Trophoblast cell (in vitro differentiated cells and primary cell): ENCODE data around the gene NCS1.
A peak's percentile ranks its signal among the peaks of the same experiment; 100 is the strongest.

ENCODE experiments used
- DNase-seq, 2 donors: peaks; one replicate each; pipeline ENCODE4 v3.0.0-alpha.2; 2016
- H2AFZ ChIP-seq: 2 replicates; pipeline ENCODE4 v1.6.1; 2013; ENCODE audit warnings: low read length, moderate library complexity, mild to moderate bottlenecking; ENCODE audit not compliant: insufficient read depth, poor library complexity
- H2AK5ac ChIP-seq: 2 replicates; pipeline ENCODE4 v1.6.1; 2013; ENCODE audit warnings: mild to moderate bottlenecking, low read length
- H2BK120ac ChIP-seq: 2 replicates; pipeline ENCODE4 v1.6.1; 2013; ENCODE audit warnings: low read length, mild to moderate bottlenecking, moderate library complexity; ENCODE audit not compliant: insufficient read depth, poor library complexity
- H2BK12ac ChIP-seq: 2 replicates; pipeline ENCODE4 v1.6.1; 2013; ENCODE audit warnings: mild to moderate bottlenecking, low read length, moderate library complexity
- H2BK5ac ChIP-seq: 2 replicates; pipeline ENCODE4 v1.6.1; 2013; ENCODE audit warnings: low read length, low read depth, moderate library complexity, mild to moderate bottlenecking; ENCODE audit not compliant: poor library complexity
- H3K14ac ChIP-seq: 2 replicates; pipeline ENCODE4 v1.6.1; 2013; ENCODE audit warnings: mild to moderate bottlenecking, low read length
- H3K18ac ChIP-seq: 2 replicates; pipeline ENCODE4 v1.6.1; 2013; ENCODE audit warnings: mild to moderate bottlenecking, low read length
- H3K23ac ChIP-seq: 2 replicates; pipeline ENCODE4 v1.6.1; 2013; ENCODE audit warnings: low read length
- H3K27ac ChIP-seq: 2 replicates; pipeline ENCODE4 v1.5.1; 2013; ENCODE audit warnings: low read depth, mild to moderate bottlenecking, inconsistent platforms, low read length, moderate library complexity
- H3K27me3 ChIP-seq: 2 replicates; pipeline ENCODE4 v1.6.1; 2013; ENCODE audit warnings: inconsistent platforms, mild to moderate bottlenecking, low read length, moderate library complexity; ENCODE audit not compliant: insufficient read depth
- H3K36me3 ChIP-seq, 2 experiments: 1 replicate in 1 of 2; 2 replicates in 1 of 2; pipeline ENCODE4 v1.6.1; 2013; ENCODE audit warnings: low read length in 2 of 2, mild to moderate bottlenecking in 2 of 2, moderate library complexity in 1 of 2; ENCODE audit not compliant: insufficient read depth in 2 of 2, control insufficient read depth in 1 of 2
- H3K4ac ChIP-seq: 2 replicates; pipeline ENCODE4 v1.6.1; 2013; ENCODE audit warnings: low read depth, mild to moderate bottlenecking, low read length, moderate library complexity
- H3K4me1 ChIP-seq, 2 experiments: 1 replicate in 1 of 2; 2 replicates in 1 of 2; pipeline ENCODE4 v1.6.1; 2013; ENCODE audit warnings: low read length in 2 of 2, mild to moderate bottlenecking in 2 of 2, moderate library complexity in 1 of 2; ENCODE audit not compliant: insufficient read depth in 2 of 2, control insufficient read depth in 1 of 2
- H3K4me2 ChIP-seq: 2 replicates; pipeline ENCODE4 v1.6.1; 2013; ENCODE audit warnings: inconsistent platforms, mild to moderate bottlenecking, low read length, moderate library complexity
- H3K4me3 ChIP-seq: 2 replicates; pipeline ENCODE4 v1.5.1; 2013; ENCODE audit warnings: mild to moderate bottlenecking, low read depth, low read length, inconsistent platforms
- H3K79me1 ChIP-seq: one replicate; pipeline ENCODE4 v1.6.1; 2013; ENCODE audit warnings: low read length
- H3K79me2 ChIP-seq: 2 replicates; pipeline ENCODE4 v1.6.1; 2013; ENCODE audit warnings: low read length, mild to moderate bottlenecking; ENCODE audit not compliant: control insufficient read depth, insufficient read depth, poor library complexity
- H3K9ac ChIP-seq: 2 replicates; pipeline ENCODE4 v1.6.1; 2013; ENCODE audit warnings: mild to moderate bottlenecking, low read length
- H3K9me3 ChIP-seq: 2 replicates; pipeline ENCODE4 v1.6.1; 2013; ENCODE audit warnings: low read depth, mild to moderate bottlenecking, control low read depth, inconsistent platforms, low read length; ENCODE audit not compliant: insufficient read depth
- H4K12ac ChIP-seq: 2 replicates; pipeline ENCODE4 v1.6.1; 2013; ENCODE audit warnings: low read depth, mild to moderate bottlenecking, low read length, moderate library complexity
- H4K8ac ChIP-seq: 2 replicates; pipeline ENCODE4 v1.6.1; 2013; ENCODE audit warnings: low read depth, mild to moderate bottlenecking, low read length, moderate library complexity
- H4K91ac ChIP-seq: one replicate; pipeline ENCODE4 v1.6.1; 2013; ENCODE audit warnings: low read depth, mild to moderate bottlenecking, low read length, moderate library complexity
- WGBS: extraction: QIAGEN DNeasy Blood & Tissue Kit; methylation state at CpG from one replicate; pipeline ENCODE4 v1.1.7; 2013; ENCODE audit warnings: missing lambda C conversion rate; ENCODE audit not compliant: insufficient read length, insufficient coverage; ENCODE audit errors: extremely low coverage; 5-methylcytosine and 5-hydroxymethylcytosine counted together

The NCS1 gene

GRCh38 chr9:130245474-130245873 is 73.3 kb downstream of the NCS1 start:
- H3K4me2 ChIP-seq = no peak overlapping the region
- no peak overlapping the region for H3K9ac ChIP-seq
- no CpG with 5 or more reads among the region's 11 CpGs for WGBS
- H3K79me2 ChIP-seq = no peaks in the 10 kb centered on the region
- H3K4me1 ChIP-seq = peaks cover 0 to 2% of the 10 kb centered on the region in 2 experiments
- H2AFZ ChIP-seq = no peak overlapping the region
- no peak overlapping the region for H2BK12ac ChIP-seq
- DNase-seq = no peak
- H3K36me3 ChIP-seq = no peaks in the 10 kb centered on the region
- H3K4ac ChIP-seq = no peak overlapping the region
- no peak overlapping the region for H4K8ac ChIP-seq
- H3K9me3 ChIP-seq = no peaks in the 10 kb centered on the region
- no peak overlapping the region for H3K18ac ChIP-seq
- no peaks in the 10 kb centered on the region for H3K79me1 ChIP-seq
- H4K91ac ChIP-seq = no peak overlapping the region
- no peak overlapping the region for H3K23ac ChIP-seq
- H3K27ac ChIP-seq = no peak overlapping the region
- no peak overlapping the region for H2AK5ac ChIP-seq
- no peak overlapping the region for H4K12ac ChIP-seq
- no peak overlapping the region for H3K14ac ChIP-seq
- H2BK120ac ChIP-seq = no peak overlapping the region
- no peak overlapping the region for H3K4me3 ChIP-seq
- H2BK5ac ChIP-seq = no peak overlapping the region
- H3K27me3 ChIP-seq = no peaks in the 10 kb centered on the region

GRCh38 chr9:130246126-130246525 is 73.9 kb downstream of the NCS1 start:
- no peak overlapping the region for H3K4me2 ChIP-seq
- H4K12ac ChIP-seq = no peak overlapping the region
- no peak overlapping the region for H3K27ac ChIP-seq
- H2BK120ac ChIP-seq = no peak overlapping the region
- H2AK5ac ChIP-seq = no peak overlapping the region
- no peaks in the 10 kb centered on the region for H3K27me3 ChIP-seq
- H3K4me3 ChIP-seq = no peak overlapping the region
- no peak overlapping the region for H3K4ac ChIP-seq
- no peak overlapping the region for H2AFZ ChIP-seq
- H2BK5ac ChIP-seq = no peak overlapping the region
- H4K91ac ChIP-seq = no peak overlapping the region
- H3K18ac ChIP-seq = no peak overlapping the region
- H2BK12ac ChIP-seq = no peak overlapping the region
- H3K36me3 ChIP-seq = no peaks in the 10 kb centered on the region
- H4K8ac ChIP-seq = no peak overlapping the region
- no peak overlapping the region for H3K23ac ChIP-seq
- H3K79me2 ChIP-seq = no peaks in the 10 kb centered on the region
- no CpG with 5 or more reads among the region's 3 CpGs for WGBS
- no peaks in the 10 kb centered on the region for H3K9me3 ChIP-seq
- no peak overlapping the region for H3K9ac ChIP-seq
- H3K4me1 ChIP-seq = peaks cover 0 to 2% of the 10 kb centered on the region in 2 experiments
- no peak overlapping the region for H3K14ac ChIP-seq
- H3K79me1 ChIP-seq = no peaks in the 10 kb centered on the region
- DNase-seq = peak; percentile 80 to 82

- no peak overlapping the region for H4K91ac ChIP-seq
- no CpG with 5 or more reads among the region's 23 CpGs for WGBS
Observed at GRCh38 chr9:130254747-130255630, 82.8 kb downstream of the NCS1 start.

GRCh38 chr9:130255631-130256134 is 83.5 kb downstream of the NCS1 start:
- Histone ChIP-seq H4K91ac (no peak overlapping the region), H3K9ac (no peak overlapping the region), H3K4me1 (peaks cover 3 to 15% of the 10 kb centered on the region in 2 experiments), H2BK5ac (peak overlapping the region; percentile 10), H3K4me3 (no peak overlapping the region), H3K79me2 (no peaks in the 10 kb centered on the region), H3K27me3 (no peaks in the 10 kb centered on the region), H3K4ac (no peak overlapping the region), H3K9me3 (no peaks in the 10 kb centered on the region), H3K36me3 (no peaks in the 10 kb centered on the region), H3K79me1 (peaks cover 4% of the 10 kb centered on the region), H2BK12ac (no peak overlapping the region), H3K4me2 (no peak overlapping the region), H3K23ac (no peak overlapping the region), H3K27ac (peak overlapping the region; percentile 64), H4K8ac (no peak overlapping the region), H2AFZ (no peak overlapping the region), H2AK5ac (no peak overlapping the region), H2BK120ac (no peak overlapping the region), H3K14ac (no peak overlapping the region), H4K12ac (no peak overlapping the region), H3K18ac (no peak overlapping the region)
- no CpG with 5 or more reads among the region's 5 CpGs for WGBS
- DNase-seq = no peak

More at GRCh38 chr9:130254747-130255630, 82.8 kb downstream of the NCS1 start:
- no peak for DNase-seq
- Histone ChIP-seq H3K36me3 (no peaks in the 10 kb centered on the region), H2BK5ac (no peak overlapping the region), H3K4me2 (no peak overlapping the region), H3K14ac (peak overlapping the region; percentile 45), H2BK12ac (no peak overlapping the region), H3K27ac (peak overlapping the region; percentile 62), H3K79me1 (peaks cover 4% of the 10 kb centered on the region), H2BK120ac (no peak overlapping the region), H3K4ac (no peak overlapping the region), H3K9ac (no peak overlapping the region), H4K8ac (no peak overlapping the region), H3K27me3 (no peaks in the 10 kb centered on the region), H3K9me3 (no peaks in the 10 kb centered on the region), H4K12ac (peak overlapping the region; percentile 19), H3K18ac (no peak overlapping the region), H2AK5ac (no peak overlapping the region), H3K4me1 (peaks cover 3 to 15% of the 10 kb centered on the region in 2 experiments), H3K23ac (no peak overlapping the region), H3K4me3 (no peak overlapping the region), H3K79me2 (no peaks in the 10 kb centered on the region), H2AFZ (no peak overlapping the region)
